Measurements from ENCODE around the gene MX1. TPM values are rescaled to one million over a fixed set of nuclear protein-coding genes. Genes with fewer than 3 reads are reported as not detected.
"Not testable (repeated sequence)": the region's sequence is repeated elsewhere in the genome, so short reads cannot be mapped to it uniquely, and the experiment has no call there.

MX1 gene
- polyA plus RNA-seq, 12 donors, result 2.3 to 7.3 (median 3.7) TPM; not detected in 2

DNA sequence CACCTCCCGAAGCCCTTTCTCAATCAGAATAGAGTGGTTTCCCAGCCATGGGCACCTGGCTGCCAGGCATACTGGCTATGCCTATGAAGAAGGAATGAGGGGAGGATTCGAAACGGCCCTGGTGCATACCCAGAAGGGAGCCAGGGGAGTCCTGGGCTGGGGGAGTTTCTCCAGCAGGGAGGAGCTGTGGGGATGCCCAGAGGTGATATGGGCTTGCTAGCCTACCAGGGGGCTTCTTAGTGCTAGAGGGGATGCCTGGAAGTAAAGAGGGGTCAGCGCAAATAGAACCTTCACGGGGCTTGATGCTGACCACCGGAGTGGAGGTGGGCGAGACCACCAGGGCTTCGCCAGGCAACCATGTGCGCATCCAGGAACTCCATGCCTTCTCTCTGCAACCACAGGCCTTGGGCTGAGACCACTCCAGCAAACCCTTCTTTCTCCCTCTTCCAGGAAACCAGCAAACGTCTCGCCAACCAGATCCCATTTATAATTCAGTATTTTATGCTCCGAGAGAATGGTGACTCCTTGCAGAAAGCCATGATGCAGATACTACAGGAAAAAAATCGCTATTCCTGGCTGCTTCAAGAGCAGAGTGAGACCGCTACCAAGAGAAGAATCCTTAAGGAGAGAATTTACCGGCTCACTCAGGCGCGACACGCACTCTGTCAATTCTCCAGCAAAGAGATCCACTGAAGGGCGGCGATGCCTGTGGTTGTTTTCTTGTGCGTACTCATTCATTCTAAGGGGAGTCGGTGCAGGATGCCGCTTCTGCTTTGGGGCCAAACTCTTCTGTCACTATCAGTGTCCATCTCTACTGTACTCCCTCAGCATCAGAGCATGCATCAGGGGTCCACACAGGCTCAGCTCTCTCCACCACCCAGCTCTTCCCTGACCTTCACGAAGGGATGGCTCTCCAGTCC lies 18.2 kb upstream of the MX1 start:
- no peak for DNase-seq

DNA sequence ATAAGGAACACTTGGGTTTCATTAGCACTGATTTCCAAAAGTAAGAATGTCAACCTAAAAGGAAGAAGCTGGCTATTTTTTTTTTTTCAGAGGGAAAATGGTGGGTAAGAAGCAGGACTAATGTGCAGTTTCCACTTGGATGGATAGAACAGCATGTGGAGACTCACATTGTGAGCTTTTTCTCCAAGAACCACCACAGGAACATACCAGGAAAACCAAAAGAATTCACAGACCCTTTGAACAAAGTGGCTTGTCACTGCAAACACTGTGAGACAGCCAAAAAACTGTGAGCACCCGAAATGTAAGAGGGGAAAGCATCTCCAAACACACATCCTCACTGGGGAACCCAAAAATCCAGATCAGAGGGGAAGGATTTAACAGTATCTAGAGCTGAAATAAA lies 15.7 kb upstream of the MX1 start:
- DNase-seq, result no peak

DNA sequence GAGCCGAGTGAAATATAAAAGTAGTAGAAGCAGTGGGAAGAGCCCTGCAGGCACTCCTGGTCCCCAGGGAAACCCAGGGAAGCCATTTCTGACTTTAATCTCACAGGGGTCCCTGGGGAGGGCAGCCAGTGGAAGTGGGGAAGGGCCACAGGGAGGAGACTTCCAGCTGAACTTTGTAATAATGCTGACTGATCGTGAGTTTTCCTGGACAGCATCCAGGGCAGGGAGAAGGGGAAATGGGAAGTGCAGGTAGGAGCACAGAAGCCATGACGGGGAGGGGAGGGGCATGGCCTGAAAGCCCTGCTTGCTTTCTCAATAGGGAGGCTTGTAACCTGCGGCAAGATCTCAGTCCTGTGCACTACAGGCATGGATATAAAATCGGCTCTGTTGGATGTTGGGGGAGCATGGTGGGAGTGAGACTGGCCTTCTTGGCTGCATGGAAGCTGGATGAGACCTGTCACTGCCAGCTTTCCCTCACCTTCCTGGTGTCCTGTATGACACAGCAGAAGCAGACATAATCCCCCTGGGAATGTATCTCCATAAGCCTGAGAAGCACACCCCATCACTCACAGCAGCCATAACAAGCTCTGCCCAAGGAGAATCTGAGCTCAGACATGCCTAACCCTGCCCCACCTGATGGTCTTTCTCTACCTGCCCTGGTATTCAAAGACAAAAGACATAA lies 15.1 kb upstream of the MX1 start:
- no peak for DNase-seq

DNA sequence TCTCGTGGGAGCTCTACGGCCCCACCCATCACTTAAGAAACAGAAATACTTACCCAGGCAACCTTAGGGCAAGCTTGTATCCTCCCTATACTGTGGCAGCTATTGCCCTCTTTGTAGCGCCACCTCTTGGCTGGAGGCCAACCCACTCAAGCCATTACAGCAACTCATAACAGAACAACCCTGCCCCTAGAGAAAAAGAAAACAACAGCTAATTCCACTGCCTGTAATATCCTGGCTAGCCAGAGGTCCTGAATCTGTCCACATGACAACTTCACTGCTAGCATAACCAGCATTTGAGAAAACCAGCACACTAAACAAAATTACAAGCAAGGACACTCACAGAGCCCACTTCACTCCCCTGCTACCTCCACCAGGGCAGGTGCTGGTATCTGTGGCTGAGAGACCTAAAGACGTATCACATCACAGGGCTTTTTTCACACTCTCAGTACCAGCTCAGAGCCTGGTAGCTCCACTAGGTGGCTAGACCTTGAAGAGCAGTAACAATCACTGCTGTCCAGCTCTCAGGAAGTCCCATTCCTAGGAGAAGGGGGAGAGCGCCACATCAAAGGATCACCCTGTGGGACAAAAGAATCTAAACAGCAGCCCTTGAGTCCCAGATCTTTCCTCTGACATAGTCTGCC lies 14.5 kb upstream of the MX1 start:
- DNase-seq, result no peak

DNA sequence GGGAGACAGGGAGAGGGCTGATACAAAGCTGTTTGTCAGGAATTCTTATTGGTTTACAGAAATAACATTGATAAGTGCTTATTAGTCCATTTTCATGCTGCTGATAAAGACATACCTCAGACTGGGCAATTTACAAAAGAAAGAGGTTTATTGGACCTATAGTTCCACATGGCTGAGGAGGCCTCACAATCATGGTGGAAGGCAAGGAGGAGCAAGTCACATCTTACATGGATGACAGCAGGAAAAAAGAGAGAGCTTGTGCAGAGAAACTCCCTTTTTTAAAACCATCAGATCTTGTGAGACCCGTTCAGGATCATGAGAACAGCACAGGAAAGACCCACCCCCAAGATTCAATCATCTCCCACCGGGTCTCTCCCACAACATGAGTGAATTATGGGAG lies 8.5 kb upstream of the MX1 start:
- not testable (repeated sequence) for DNase-seq

DNA sequence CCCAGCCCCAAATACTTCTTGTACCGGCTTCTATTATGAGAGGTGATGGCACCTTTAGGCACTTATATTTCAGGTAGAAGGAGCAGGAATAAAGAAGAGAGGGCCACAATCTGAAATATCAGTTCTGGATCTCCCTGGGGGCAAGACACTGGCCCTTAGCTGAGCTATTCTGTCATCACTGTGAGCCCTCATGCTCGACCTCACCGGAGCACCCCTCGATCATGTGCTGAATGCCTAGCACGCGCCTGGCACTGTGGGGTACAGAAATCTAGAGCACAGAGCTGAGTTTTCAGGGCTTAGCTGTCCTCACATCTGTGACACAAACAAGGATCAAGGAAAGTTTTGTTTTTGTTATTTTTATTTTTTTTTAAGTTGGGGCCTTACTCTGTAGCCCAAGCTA lies 7.6 kb upstream of the MX1 start:
- no peak for DNase-seq

DNA sequence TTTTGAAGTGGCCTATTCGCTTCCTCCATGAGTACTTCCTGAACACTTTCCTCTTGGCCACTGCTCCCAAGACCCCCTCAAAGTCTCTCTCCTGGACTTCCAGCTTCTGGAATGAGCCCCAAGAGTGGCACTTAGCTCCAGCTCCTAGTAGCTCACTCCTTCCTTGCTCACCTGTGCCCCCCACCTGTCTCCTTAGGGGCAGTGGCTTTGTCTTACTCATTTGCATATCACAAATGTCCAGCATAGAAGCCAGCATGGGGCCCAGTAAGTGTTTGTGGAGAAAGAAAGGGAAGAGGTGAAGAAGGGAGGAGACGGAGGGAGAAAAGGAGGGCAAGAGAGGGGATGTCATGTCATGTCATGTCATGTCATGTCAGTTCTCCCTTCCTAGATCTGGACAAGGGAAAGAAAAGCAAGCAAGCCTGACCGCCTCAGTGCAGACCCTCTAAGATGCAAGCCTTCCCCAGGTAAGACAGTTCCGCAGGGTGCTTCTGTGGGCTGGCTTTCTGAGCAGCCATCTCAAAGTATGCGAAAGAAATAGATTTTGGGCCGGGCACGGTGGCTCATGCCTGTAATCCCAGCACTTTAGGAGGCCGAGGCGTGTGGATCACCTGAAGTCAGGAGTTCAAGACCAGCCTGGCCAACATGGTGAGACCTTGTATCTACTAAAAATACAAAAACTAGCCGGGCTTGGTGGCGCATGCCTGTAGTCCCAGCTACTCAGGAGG lies 6.9 kb upstream of the MX1 start:
- no peak for DNase-seq

DNA sequence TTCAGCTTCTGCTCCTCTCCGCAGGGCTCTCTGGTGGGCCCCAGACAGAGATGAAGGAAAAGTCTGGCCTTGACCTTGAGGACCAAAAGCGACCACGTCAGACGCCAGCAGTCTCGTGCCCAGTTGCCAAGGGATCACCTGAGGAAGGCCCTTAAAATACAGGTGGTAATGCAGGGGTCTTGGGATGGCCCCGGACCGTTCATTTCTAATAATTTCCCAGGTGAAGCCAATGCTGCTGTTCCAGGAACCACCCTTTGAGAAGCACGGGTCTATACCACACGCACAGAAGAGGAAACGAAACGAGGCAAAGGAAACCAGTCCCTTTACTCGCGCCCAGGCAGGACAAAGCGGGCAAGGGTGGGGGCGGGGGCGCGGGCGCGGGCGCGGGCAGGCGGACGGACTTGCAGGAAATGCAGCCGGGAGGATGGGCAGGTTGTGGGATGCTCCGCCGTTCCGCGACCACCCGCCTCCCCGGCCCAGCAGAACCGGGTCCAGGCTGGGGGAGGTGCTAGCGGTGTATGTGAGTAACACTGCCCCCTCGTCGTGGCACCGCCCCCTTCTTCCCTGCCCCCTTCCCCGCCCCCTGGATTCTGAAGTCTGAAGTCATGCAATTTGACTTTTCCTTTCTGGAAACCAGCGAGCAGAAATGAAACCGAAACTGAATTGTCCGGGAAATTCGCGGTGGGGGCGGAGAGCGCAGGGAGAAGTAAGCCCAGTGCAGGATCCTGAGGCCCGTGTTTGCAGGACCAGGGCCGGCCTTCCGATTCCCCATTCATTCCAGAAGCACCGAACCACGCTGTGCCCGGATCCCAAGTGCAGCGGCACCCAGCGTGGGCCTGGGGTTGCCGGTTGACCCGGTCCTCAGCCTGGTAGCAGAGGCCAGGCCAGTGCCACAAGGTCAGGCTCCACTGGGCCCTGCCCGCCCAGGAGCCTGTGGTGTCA lies 5.8 kb upstream of the MX1 start:
- DNase-seq, result peak; percentile 93

DNA sequence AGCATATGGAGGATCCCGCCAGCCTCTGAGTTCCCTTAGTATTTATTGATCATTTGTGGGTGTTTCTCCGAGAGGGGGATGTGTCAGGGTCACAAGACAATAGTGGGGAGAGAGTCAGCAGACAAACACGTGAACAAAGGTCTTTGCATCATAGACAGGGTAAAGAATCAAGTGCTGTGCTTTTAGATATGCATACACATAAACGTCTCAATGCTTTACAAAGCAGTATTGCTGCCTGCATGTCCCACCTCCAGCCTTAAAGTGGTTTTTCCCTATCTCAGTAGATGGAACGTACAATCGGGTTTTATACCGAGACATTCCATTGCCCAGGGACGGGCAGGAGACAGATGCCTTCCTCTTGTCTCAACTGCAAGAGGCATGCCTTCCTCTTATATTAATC lies 5.0 kb upstream of the MX1 start:
- DNase-seq, result not testable (repeated sequence)

DNA sequence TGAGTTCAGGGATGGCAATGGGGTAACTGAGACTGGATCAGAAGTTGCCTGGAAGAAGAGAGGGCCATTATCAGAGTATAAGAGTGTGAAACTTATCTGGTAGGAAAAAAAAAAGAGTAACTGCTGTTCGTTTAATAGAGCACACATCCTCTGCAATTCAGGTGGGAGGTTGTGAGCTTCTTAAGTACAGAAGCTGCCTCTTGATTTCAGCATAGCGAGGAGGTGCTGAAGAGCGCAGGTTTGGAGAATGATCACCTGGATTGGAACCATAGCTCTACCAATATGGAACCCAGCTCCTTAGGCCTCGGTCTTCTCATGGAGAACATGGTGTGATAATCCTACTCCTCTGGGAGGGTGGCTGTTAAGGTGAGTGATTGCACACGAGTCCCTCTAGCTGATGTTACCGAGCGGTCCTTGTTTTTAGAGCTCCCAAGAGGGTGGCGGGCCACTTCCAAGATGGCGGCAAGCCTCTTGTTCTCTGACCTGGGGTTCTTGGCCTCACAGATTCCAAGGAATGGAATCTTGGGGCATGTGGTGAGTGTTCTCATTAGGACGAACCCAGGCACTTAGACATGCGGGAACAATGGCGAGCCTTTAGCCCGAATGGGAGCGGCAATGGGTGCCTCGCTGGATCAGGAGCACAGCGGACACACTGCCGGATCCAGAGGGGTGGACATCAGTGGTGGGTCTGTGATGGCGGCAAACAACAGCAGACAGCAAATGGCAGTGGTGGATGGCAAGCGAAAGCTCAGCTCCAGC lies 3.3 kb upstream of the MX1 start:
- no peak for DNase-seq

DNA sequence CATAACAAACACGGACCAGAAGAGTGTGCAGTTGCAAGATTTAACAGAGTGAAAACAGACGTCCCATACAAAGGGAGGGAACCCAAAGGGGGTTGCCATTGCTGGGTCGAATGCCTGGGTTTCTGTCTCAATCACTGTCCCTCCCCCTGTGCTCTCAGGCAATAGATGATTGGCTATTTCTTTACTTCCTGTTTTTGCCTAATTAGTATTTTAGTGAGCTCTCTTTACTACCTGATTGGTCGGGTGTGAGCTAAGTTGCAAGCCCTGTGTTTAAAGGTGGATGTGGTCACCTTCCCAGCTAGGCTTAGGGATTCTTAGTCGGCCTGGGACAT lies 2.8 kb upstream of the MX1 start:
- not testable (repeated sequence) for DNase-seq

DNA sequence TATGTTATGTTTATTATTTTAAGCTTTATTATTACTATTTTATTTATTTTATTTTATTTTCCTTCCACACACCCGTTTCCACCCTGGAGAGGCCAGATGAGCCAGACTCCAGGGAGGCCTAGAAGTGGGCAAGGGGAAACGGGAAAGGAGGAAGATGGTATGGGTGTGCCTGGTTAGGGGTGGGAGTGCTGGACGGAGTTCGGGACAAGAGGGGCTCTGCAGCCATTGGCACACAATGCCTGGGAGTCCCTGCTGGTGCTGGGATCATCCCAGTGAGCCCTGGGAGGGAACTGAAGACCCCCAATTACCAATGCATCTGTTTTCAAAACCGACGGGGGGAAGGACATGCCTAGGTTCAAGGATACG lies 468 bp upstream of the MX1 start:
- DNase-seq, result no peak

DNA sequence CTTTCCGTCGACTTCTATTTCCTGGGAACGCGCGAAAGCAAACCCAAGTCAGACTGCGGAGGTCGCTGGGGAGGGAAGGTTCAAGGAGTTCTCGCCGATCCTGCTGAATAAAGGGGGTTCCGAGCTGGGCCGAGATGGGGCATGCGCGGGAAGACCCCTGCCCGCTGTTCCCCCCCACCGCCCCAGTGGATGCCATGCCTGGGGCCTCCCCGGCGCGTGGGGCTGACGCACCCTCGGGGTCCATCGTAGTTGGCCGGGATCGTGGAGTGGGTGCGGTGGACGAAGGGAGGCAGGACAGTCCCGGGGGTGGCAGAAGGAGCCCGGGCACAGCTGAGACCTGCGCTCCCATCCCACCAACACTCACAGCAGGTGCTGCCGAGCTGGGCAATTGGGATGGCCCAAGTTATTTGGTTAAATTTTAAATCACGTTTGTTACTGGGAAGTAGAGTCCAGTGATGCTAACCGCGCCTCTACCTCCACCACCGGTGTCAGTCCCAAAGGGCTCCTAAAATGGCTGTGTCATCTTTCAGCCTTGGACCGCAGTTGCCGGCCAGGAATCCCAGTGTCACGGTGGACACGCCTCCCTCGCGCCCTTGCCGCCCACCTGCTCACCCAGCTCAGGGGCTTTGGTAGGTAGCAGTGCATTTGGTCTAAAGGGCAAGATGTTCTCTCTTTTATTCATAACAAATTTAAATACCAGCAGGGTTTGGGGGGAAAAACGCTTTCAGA lies 801 bp downstream of the MX1 start:
- peak; percentile 21 for DNase-seq

DNA sequence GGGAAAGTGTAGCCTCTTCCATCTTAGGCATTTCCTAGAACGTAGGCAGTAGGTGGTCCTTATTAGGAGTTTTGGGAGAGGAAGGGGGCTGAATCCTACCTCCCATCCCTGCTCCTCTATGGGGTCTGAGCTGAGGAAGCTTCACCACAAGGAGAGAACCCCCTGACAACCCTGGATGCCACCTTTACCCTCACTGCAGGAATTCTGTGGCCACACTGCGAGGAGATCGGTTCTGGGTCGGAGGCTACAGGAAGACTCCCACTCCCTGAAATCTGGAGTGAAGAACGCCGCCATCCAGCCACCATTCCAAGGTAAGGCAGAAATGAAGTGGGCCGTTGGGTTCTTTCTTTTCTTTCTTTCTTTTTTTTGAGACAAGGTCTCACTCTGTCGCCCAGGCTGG lies 1.5 kb downstream of the MX1 start:
- no peak for DNase-seq

DNA sequence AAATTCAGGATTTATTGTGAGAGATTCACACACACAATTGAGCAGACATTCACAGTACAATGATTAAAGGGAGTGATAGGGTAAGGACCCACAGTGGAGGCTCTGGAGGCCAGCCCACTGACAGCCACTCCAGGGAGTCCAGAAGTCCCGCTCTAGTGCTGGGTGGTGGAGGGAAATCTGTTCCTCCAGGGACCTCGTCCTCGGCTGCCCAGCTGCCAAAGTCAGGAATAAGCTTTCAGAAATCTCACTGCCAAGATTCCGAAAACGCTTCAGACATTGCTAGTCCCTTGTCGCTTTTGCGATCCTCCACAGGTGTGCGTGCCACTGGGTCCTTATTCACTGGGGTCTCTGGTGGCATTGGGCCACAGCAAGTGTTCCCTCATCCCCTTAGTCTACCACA lies 2.3 kb downstream of the MX1 start:
- DNase-seq, result no peak

DNA sequence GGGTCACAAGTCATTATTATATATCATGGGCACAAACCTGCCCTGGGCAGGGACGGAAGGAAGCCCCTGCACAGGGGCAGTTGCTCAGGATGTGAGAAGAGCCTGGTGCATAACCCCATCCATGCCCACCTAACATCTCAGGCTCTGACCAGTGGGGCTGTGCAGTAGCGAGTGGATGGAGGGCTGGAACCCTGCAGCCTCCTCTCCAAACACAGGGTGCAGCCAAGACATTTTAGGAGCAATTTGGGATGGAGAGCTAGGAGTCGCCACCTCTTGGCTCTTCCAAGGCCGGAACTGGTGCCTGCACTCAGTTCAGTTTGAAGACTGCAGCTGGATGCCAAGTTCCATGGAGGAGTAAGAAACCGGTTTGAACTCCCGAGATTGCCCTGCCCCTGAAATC lies 2.8 kb downstream of the MX1 start:
- no peak for DNase-seq

DNA sequence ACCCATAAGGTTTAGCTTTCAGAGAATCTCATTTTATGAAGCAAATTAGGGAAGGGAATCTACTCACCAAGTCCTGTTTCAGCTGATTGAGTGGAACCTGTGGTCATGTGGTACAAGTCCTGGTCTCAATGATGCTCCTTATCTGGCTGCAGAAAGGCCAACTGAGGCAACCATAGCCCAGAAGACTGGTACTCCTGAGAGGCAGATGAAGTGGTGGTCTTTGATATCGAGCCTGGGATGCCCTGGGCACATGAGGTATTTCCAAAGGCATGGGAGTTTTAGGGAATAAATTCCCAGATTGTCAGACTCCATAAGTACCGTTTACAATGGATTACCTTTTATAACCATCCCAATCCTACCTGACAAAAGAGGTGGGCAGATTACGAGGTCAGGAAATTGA lies 3.3 kb downstream of the MX1 start:
- DNase-seq, result no peak

DNA sequence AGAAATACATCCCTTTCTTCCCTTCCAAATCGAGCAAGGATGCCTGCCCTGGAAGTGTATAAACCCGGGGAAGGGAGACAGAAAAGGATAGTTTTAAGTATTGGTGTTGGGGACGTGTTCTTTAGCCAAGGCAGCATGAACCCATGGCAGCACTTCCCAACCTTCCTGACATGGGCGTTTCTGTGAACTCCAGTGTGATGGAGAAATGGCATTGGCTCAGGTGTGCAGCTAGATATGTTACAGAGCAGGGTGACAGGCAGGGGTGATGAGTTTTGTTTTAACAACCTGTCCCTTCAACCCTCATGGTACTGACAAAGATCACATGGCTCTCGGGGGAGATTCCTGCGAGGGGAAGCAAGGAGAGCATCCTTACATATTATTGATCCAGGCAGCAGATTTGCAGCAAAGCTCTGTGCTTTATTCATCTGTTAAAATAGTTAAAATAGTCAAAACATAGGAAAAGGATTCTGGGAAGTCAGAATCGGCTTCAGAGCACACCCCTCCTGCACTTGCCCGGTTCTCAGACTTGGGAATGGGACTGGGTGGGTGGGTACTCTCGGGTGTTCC lies 4.0 kb downstream of the MX1 start:
- no peak for DNase-seq

DNA sequence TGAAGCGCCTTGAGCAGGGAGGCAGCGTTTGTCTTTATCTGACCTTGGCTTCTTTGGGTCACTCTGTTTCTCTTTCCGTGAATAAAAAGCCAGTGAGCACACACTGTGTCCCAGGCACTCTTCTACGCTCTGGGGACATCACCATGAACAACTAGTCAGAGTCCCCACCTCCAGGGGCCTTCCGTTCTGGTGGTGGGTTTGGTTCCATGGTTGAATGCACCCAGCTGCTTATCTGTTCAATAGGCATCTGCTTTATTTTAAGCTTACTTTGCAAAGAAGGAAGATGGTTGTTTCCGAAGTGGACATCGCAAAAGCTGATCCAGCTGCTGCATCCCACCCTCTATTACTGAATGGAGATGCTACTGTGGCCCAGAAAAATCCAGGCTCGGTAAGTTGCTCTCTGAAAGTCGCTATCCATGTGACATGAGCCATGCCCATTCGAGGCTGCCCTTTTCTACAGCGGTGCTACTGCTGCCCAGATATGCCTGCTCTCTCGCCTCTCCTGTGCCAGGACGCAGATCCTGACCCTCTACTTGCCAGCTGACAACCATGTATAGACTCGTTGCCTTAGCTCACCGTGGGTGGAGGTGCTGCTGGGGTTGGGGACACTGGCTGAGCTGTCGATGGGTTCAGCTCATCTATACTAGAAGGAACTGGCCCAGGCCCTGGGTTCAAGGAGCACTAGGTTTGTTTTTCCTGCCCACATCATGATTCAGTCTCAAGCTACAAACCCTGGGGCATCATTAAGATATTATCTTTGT lies 5.9 kb downstream of the MX1 start:
- DNase-seq, result no peak

Measured in muscle of arm (tissue), 12 donors.